Measurements from ENCODE around the gene ANKRD10.

The ANKRD10 gene

GRCh38 chr13:110879482-110879881 is 35.4 kb downstream of the ANKRD10 start:
- no peak for ATAC-seq
- TF ChIP-seq RARB (CRISPR knock-in tag; IDR thresholded peaks at IDR 0.05), result no peak

GRCh38 chr13:110877737-110878258 is 37.1 kb downstream of the ANKRD10 start:
- no peak for TF ChIP-seq BACH2 (CRISPR knock-in tag; IDR thresholded peaks at IDR 0.05; ENCODE audit: borderline replicate concordance)
- no peak for ATAC-seq

- no peak for ATAC-seq
- TF ChIP-seq SNAI2 (CRISPR knock-in tag; IDR thresholded peaks at IDR 0.05) (no peak), CREB5 (CRISPR knock-in tag; IDR thresholded peaks at IDR 0.05; ENCODE audit: low read depth) (no peak), POU6F1 (CRISPR knock-in tag; IDR thresholded peaks at IDR 0.05; ENCODE audit: borderline replicate concordance, low read depth) (no peak), ZNF565 (CRISPR knock-in tag; conservative IDR thresholded peaks at IDR 0.05; ENCODE audit: low read depth) (no peak), ZFP30 (CRISPR knock-in tag; IDR thresholded peaks at IDR 0.05) (no peak), ZC3H10 (CRISPR knock-in tag; IDR thresholded peaks at IDR 0.05) (no peak), OSR1 (CRISPR knock-in tag; IDR thresholded peaks at IDR 0.05) (no peak), ZNF70 (CRISPR knock-in tag; IDR thresholded peaks at IDR 0.05) (no peak), PATZ1 (CRISPR knock-in tag; IDR thresholded peaks at IDR 0.05; ENCODE audit: borderline replicate concordance) (no peak), ARNTL (CRISPR knock-in tag; IDR thresholded peaks at IDR 0.05; ENCODE audit: borderline replicate concordance, low read depth) (no peak), ZFP3 (CRISPR knock-in tag; IDR thresholded peaks at IDR 0.05) (no peak), CSDC2 (CRISPR knock-in tag; IDR thresholded peaks at IDR 0.05) (no peak), ESRRG (CRISPR knock-in tag; IDR thresholded peaks at IDR 0.05) (no peak), GLIS3 (CRISPR knock-in tag; IDR thresholded peaks at IDR 0.05) (no peak), BACH2 (CRISPR knock-in tag; IDR thresholded peaks at IDR 0.05; ENCODE audit: borderline replicate concordance) (no peak), TCF4 (CRISPR knock-in tag; IDR thresholded peaks at IDR 0.05; ENCODE audit: borderline replicate concordance) (no peak), TSHZ2 (CRISPR knock-in tag; IDR thresholded peaks at IDR 0.05) (no peak), ZNF8 (CRISPR knock-in tag; IDR thresholded peaks at IDR 0.05) (no peak), PPARA (CRISPR knock-in tag; IDR thresholded peaks at IDR 0.05; ENCODE audit: borderline replicate concordance) (no peak)
These were observed 38.3 kb downstream of the ANKRD10 start for GRCh38 chr13:110876609-110877008.

- TF ChIP-seq TSHZ2 (CRISPR knock-in tag; IDR thresholded peaks at IDR 0.05) (no peak), PPARA (CRISPR knock-in tag; IDR thresholded peaks at IDR 0.05; ENCODE audit: borderline replicate concordance) (no peak), ZC3H10 (CRISPR knock-in tag; IDR thresholded peaks at IDR 0.05) (no peak), OSR1 (CRISPR knock-in tag; IDR thresholded peaks at IDR 0.05) (no peak), CREB5 (CRISPR knock-in tag; IDR thresholded peaks at IDR 0.05; ENCODE audit: low read depth) (no peak), POU6F1 (CRISPR knock-in tag; IDR thresholded peaks at IDR 0.05; ENCODE audit: borderline replicate concordance, low read depth) (no peak), RARB (CRISPR knock-in tag; IDR thresholded peaks at IDR 0.05) (no peak), ZNF8 (CRISPR knock-in tag; IDR thresholded peaks at IDR 0.05) (no peak), ARNTL (CRISPR knock-in tag; IDR thresholded peaks at IDR 0.05; ENCODE audit: borderline replicate concordance, low read depth) (no peak), SNAI2 (CRISPR knock-in tag; IDR thresholded peaks at IDR 0.05) (no peak), TCF4 (CRISPR knock-in tag; IDR thresholded peaks at IDR 0.05; ENCODE audit: borderline replicate concordance) (no peak), ISL1 (CRISPR knock-in tag; IDR thresholded peaks at IDR 0.05) (no peak), CSDC2 (CRISPR knock-in tag; IDR thresholded peaks at IDR 0.05) (no peak)
- ATAC-seq, result no peak
These were observed 39.6 kb downstream of the ANKRD10 start for GRCh38 chr13:110875241-110875640.

Measured in SK-N-SH treated with all-trans-retinoic acid at 6 μM for 48 hours (cell line).